Esophagus squamous epithelium (tissue), 5 donors: ENCODE measurements around the gene RRP1. TPM values are rescaled to one million over a fixed set of nuclear protein-coding genes. Genes with fewer than 3 reads are reported as not detected.

ENCODE experiments used
- DNase-seq: peaks from one replicate; lab custom pipeline; 2025; lab: John Stamatoyannopoulos, UW
- H3K27ac ChIP-seq, 4 donors: fragments of 200-600 bp; sonication (generic); one replicate each; pipeline ENCODE4 v1.5.1; 2016 to 2019; ENCODE audit warnings: mild to moderate bottlenecking in 1 of 4
- H3K27me3 ChIP-seq, 4 donors: fragments of 200-600 bp; sonication (generic); 1 replicate in 3 of 4; 2 replicates in 1 of 4; pipeline versions ENCODE4 v1.5.1 to v1.6.0; 2017 to 2021; ENCODE audit warnings: antibody characterized with exemption in 1 of 4
- H3K36me3 ChIP-seq, 3 donors: fragments of 200-600 bp; sonication (generic); one replicate each; pipeline ENCODE4 v1.5.1; 2016 to 2019
- H3K4me1 ChIP-seq, 3 donors: fragments of 200-600 bp; sonication (generic); one replicate each; pipeline ENCODE4 v1.5.1; 2017 to 2019
- H3K4me3 ChIP-seq, 4 donors: fragments of 200-600 bp; sonication (generic); 1 replicate in 3 of 4; 2 replicates in 1 of 4; pipeline ENCODE4 v1.5.1; 2016 to 2019; ENCODE audit warnings: mild to moderate bottlenecking in 2 of 4, moderate library complexity in 1 of 4
- H3K9me3 ChIP-seq, 3 donors: fragments of 200-600 bp; sonication (generic); one replicate each; pipeline ENCODE4 v1.5.1; 2016 to 2019
- CTCF ChIP-seq, 6 experiments: fragments of 450-650 bp in 4 of 6; fragments of 200-600 bp in 2 of 6; sonication (generic) in 2 of 6; IDR thresholded peaks; one replicate each; pipeline ENCODE4 v1.5.1; 2016 to 2019; ENCODE audit warnings: antibody characterized with exemption in 6 of 6, mild to moderate bottlenecking in 4 of 6, moderate library complexity in 4 of 6
- POLR2A ChIP-seq, 4 donors: fragments of 450-650 bp; IDR thresholded peaks; one replicate each; pipeline ENCODE4 v1.6.1; 2017; ENCODE audit warnings: antibody characterized with exemption in 4 of 4, mild to moderate bottlenecking in 4 of 4, moderate library complexity in 3 of 4
- WGBS, 2 donors: methylation state at CpG; one replicate each; pipeline ENCODE4 v1.1.5; 2018; 5-methylcytosine and 5-hydroxymethylcytosine counted together
- intact Hi-C: fragments of 100-400 bp; cut with DNase I; formaldehyde crosslinking; loops from one replicate; pipeline ENCODE4 v1.15.0; 2022
- total RNA-seq, 4 donors: library from RNA; depleted of rRNA; stranded (reverse); fragments of >200 nt; gene quantifications; one replicate each; pipeline ENCODE4 v1.1.0, GENCODE V29; 2016
- donor health status: DM: yes; HTN: yes; CAD: no.

The RRP1 gene
- total RNA-seq, 4 donors from 2014 or later = 22.5 to 37.2 (median 30.4) TPM

GRCh38 chr21:43794857-43795256, 5.5 kb downstream of the RRP1 start:
- TF ChIP-seq CTCF (IDR thresholded peaks at IDR 0.05) (no peak), POLR2A (IDR thresholded peaks at IDR 0.05) (no peak)
- peaks cover 12 to 21% (median 13%) of the 10 kb centered on the region in 3 donors for H3K4me1 ChIP-seq
- H3K36me3 ChIP-seq = peaks cover 35 to 91% (median 59%) of the 10 kb centered on the region in 3 donors
- no peaks in the 10 kb centered on the region for H3K9me3 ChIP-seq
- 70 to 87% methylated on average over 2 to 3 of the region's 14 CpGs for WGBS, 2 donors
- DNase-seq = no peak
- no peak overlapping the region for H3K4me3 ChIP-seq
- H3K27me3 ChIP-seq = no peaks in the 10 kb centered on the region
- intact Hi-C loops = no loop called here
- no peak overlapping the region for H3K27ac ChIP-seq

- intact Hi-C loops = no loop called here
- no peak overlapping the region for H3K4me3 ChIP-seq
Measured at GRCh38 chr21:43797415-43797814, 8.0 kb downstream of the RRP1 start.

GRCh38 chr21:43797925-43798715, 8.7 kb downstream of the RRP1 start:
- Histone ChIP-seq H3K4me3 (no peak overlapping the region), H3K9me3 (no peaks in the 10 kb centered on the region), H3K4me1 (no peaks in the 10 kb centered on the region), H3K36me3 (peaks cover 49 to 100% (median 71%) of the 10 kb centered on the region in 3 donors), H3K27ac (no peak overlapping the region), H3K27me3 (no peaks in the 10 kb centered on the region)
- intact Hi-C loops = no loop called here
- DNase-seq = no peak
- TF ChIP-seq POLR2A (IDR thresholded peaks at IDR 0.05) (no peak), CTCF (IDR thresholded peaks at IDR 0.05) (no peak)
- 91 to 92% methylated on average over 21 to 27 of the region's 30 CpGs for WGBS, 2 donors

More at GRCh38 chr21:43797415-43797814, 8.0 kb downstream of the RRP1 start:
- peaks cover 54 to 100% (median 71%) of the 10 kb centered on the region in 3 donors for H3K36me3 ChIP-seq
- no peak for TF ChIP-seq POLR2A (IDR thresholded peaks at IDR 0.05)
- TF ChIP-seq CTCF (IDR thresholded peaks at IDR 0.05) = no peak
- no peaks in the 10 kb centered on the region for H3K9me3 ChIP-seq
- no peak overlapping the region for H3K27ac ChIP-seq
- WGBS, 2 donors = 86 to 91% methylated on average over 14 to 18 of the region's 19 CpGs
- H3K4me1 ChIP-seq = no peaks in the 10 kb centered on the region
- no peaks in the 10 kb centered on the region for H3K27me3 ChIP-seq
- no peak for DNase-seq

GRCh38 chr21:43799301-43799840, 10.0 kb downstream of the RRP1 start:
- H3K4me3 ChIP-seq = no peak overlapping the region
- peaks cover 45 to 100% (median 71%) of the 10 kb centered on the region in 3 donors for H3K36me3 ChIP-seq
- no peak for TF ChIP-seq POLR2A (IDR thresholded peaks at IDR 0.05)
- no peaks in the 10 kb centered on the region for H3K9me3 ChIP-seq
- no peaks in the 10 kb centered on the region for H3K4me1 ChIP-seq
- no peaks in the 10 kb centered on the region for H3K27me3 ChIP-seq
- DNase-seq = no peak
- intact Hi-C loops = no loop called here
- H3K27ac ChIP-seq = no peak overlapping the region
- 70 to 89% methylated on average over 3 to 5 of the region's 19 CpGs for WGBS, 2 donors

- intact Hi-C loops = no loop called here
- 91 to 96% methylated on average over 5 to 15 of the region's 17 CpGs for WGBS, 2 donors
- no peak for DNase-seq
- H3K27me3 ChIP-seq = no peaks in the 10 kb centered on the region
- no peaks in the 10 kb centered on the region for H3K4me1 ChIP-seq
- no peak overlapping the region for H3K27ac ChIP-seq
- H3K36me3 ChIP-seq = peaks cover 45 to 96% (median 71%) of the 10 kb centered on the region in 3 donors
- H3K4me3 ChIP-seq = no peak overlapping the region
- no peak for TF ChIP-seq POLR2A (IDR thresholded peaks at IDR 0.05)
- no peak for TF ChIP-seq CTCF (IDR thresholded peaks at IDR 0.05)
- no peaks in the 10 kb centered on the region for H3K9me3 ChIP-seq
Measured at GRCh38 chr21:43800124-43800523, 10.7 kb downstream of the RRP1 start.
